DOHH2 (cell line): ENCODE data around the gene AP4E1.

ENCODE experiments used
- EZH2phosphoT487 ChIP-seq: fragments of 200-600 bp; sonication (generic); IDR thresholded peaks from 2 replicates; pipeline ENCODE4 v1.6.1; 2017; ENCODE audit warnings: borderline replicate concordance, mild to moderate bottlenecking, antibody characterized with exemption, low read length, moderate library complexity, mixed read lengths
- TF ChIP-seq, protein P1 (sequence below): fragments of 200-600 bp; sonication (generic); IDR thresholded peaks from one replicate; pipeline ENCODE4 v1.5.1; 2014; ENCODE audit warnings: antibody characterized with exemption, mild to moderate bottlenecking, low read depth, low read length; ENCODE audit not compliant: poor library complexity, severe bottlenecking

DNA sequence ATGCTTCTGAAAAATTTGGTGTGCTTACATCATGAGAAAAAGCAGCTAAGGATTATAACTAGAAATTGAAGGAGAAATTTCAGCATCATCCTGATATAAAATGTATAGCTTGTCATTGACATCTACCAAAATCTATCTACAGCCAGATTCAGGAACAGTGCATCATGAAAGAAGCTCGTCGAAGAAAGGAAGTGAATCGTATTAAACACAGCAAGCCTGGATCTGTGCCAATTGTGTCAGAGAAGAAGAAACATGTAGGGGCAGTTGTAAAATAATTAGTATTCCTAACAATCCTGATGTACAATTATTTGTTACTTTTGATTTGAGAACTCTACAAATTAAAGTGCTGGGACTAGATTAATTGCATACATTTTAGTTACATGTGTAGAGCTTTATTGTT lies 37.2 kb downstream of the AP4E1 start:
- TF ChIP-seq, protein P1, sequence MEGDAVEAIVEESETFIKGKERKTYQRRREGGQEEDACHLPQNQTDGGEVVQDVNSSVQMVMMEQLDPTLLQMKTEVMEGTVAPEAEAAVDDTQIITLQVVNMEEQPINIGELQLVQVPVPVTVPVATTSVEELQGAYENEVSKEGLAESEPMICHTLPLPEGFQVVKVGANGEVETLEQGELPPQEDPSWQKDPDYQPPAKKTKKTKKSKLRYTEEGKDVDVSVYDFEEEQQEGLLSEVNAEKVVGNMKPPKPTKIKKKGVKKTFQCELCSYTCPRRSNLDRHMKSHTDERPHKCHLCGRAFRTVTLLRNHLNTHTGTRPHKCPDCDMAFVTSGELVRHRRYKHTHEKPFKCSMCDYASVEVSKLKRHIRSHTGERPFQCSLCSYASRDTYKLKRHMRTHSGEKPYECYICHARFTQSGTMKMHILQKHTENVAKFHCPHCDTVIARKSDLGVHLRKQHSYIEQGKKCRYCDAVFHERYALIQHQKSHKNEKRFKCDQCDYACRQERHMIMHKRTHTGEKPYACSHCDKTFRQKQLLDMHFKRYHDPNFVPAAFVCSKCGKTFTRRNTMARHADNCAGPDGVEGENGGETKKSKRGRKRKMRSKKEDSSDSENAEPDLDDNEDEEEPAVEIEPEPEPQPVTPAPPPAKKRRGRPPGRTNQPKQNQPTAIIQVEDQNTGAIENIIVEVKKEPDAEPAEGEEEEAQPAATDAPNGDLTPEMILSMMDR = no peak
- TF ChIP-seq EZH2phosphoT487 = no peak
